WTC11 (cell line): Measurements from ENCODE around the gene EXOSC1. TPM values are rescaled to one million over a fixed set of nuclear protein-coding genes. Genes with fewer than 3 reads are reported as not detected.

Source experiments
- ATAC-seq: fragments of 200-7000 bp; cut with Tn5 transposase; 2 replicates; pipeline ENCODE4 v1.10.0; 2021; ENCODE audit warnings: mild to moderate bottlenecking, moderate library complexity
- CTCF ChIA-PET: fragments of 300-600 bp; sonication (Branson Sonifier 250); formaldehyde crosslinking; loops from one replicate; lab custom pipeline; 2021; ENCODE audit warnings: antibody characterized with exemption; lab: Charles Lee
- POLR2A ChIA-PET: fragments of 350-600 bp; sonication (Branson Sonifier 250); formaldehyde crosslinking; loops from one replicate; lab custom pipeline; 2021; ENCODE audit warnings: antibody characterized with exemption; lab: Charles Lee
- DNase-seq: peaks from one replicate; pipeline ENCODE4 v3.0.0; 2021; ENCODE audit warnings: low spot score
- H3K27ac Mint-ChIP-seq: 2 replicates; pipeline ENCODE4 v1.8.0; 2021; ENCODE audit warnings: mixed read lengths
- H3K27me3 Mint-ChIP-seq: 2 replicates; pipeline ENCODE4 v1.8.0; 2021; ENCODE audit warnings: low read depth, mild to moderate bottlenecking, moderate library complexity, mixed read lengths
- H3K36me3 Mint-ChIP-seq: 2 replicates; pipeline ENCODE4 v1.8.0; 2021; ENCODE audit warnings: mixed read lengths
- H3K4me1 Mint-ChIP-seq: 2 replicates; pipeline ENCODE4 v1.8.0; 2022; ENCODE audit warnings: mixed read lengths
- H3K4me3 Mint-ChIP-seq: 2 replicates; pipeline ENCODE4 v1.8.0; 2021; ENCODE audit warnings: mild to moderate bottlenecking, moderate library complexity, mixed read lengths
- H3K9me3 Mint-ChIP-seq: 2 replicates; pipeline ENCODE4 v1.8.0; 2021; ENCODE audit warnings: mixed read lengths
- AR ChIP-seq: fragments of 250-450 bp; sonication (Bioruptor Pico); IDR thresholded peaks from 2 replicates; pipeline ENCODE4 v1.9.0; 2021; ENCODE audit warnings: mild to moderate bottlenecking
- ATF1 ChIP-seq: sonication (generic); formaldehyde crosslinking; IDR thresholded peaks from 2 replicates; pipeline ENCODE4 v1.8.1; 2023; ENCODE audit warnings: mild to moderate bottlenecking, moderate library complexity, missing genetic modification reagents
- CDX4 ChIP-seq: fragments of 250-450 bp; sonication (Bioruptor Pico); IDR thresholded peaks from 2 replicates; pipeline ENCODE4 v1.9.0; 2021; ENCODE audit warnings: moderate library complexity, mild to moderate bottlenecking, inconsistent platforms, borderline replicate concordance
- E2F1 ChIP-seq: sonication (generic); formaldehyde crosslinking; IDR thresholded peaks from 2 replicates; pipeline ENCODE4 v1.8.0; 2022; ENCODE audit warnings: mild to moderate bottlenecking, missing genetic modification reagents
- FOXP1 ChIP-seq: sonication (generic); formaldehyde crosslinking; IDR thresholded peaks from 2 replicates; pipeline ENCODE4 v1.8.0; 2022; ENCODE audit warnings: missing genetic modification reagents, mild to moderate bottlenecking, moderate library complexity, borderline replicate concordance
- FOXP4 ChIP-seq: sonication (generic); formaldehyde crosslinking; IDR thresholded peaks from 2 replicates; pipeline ENCODE4 v1.8.0; 2022; ENCODE audit warnings: mild to moderate bottlenecking, missing genetic modification reagents
- HMGA2 ChIP-seq: fragments of 250-450 bp; sonication (Bioruptor Pico); IDR thresholded peaks from 2 replicates; pipeline ENCODE4 v1.4.0; 2021; ENCODE audit warnings: mild to moderate bottlenecking, moderate library complexity
- HMGXB4 ChIP-seq: sonication (generic); formaldehyde crosslinking; IDR thresholded peaks from 2 replicates; pipeline ENCODE4 v1.8.1; 2023; ENCODE audit warnings: mild to moderate bottlenecking, moderate library complexity, missing genetic modification reagents
- IRF2 ChIP-seq: sonication (generic); formaldehyde crosslinking; IDR thresholded peaks from 2 replicates; pipeline ENCODE4 v1.8.0; 2022; ENCODE audit warnings: low read depth, missing genetic modification reagents, borderline replicate concordance
- JUN ChIP-seq: sonication (generic); formaldehyde crosslinking; IDR thresholded peaks from 2 replicates; pipeline ENCODE4 v1.8.0; 2023; ENCODE audit warnings: mild to moderate bottlenecking, missing genetic modification reagents
- NR2C2 ChIP-seq: sonication (generic); formaldehyde crosslinking; IDR thresholded peaks from 2 replicates; pipeline ENCODE4 v1.8.0; 2022; ENCODE audit warnings: mild to moderate bottlenecking, missing genetic modification reagents
- PRDM15 ChIP-seq: sonication (generic); formaldehyde crosslinking; IDR thresholded peaks from 2 replicates; pipeline ENCODE4 v1.8.0; 2022; ENCODE audit warnings: missing genetic modification reagents
- SP1 ChIP-seq: sonication (generic); formaldehyde crosslinking; conservative IDR thresholded peaks from 2 replicates; pipeline ENCODE4 v1.8.1; 2022; ENCODE audit warnings: missing genetic modification reagents
- TEAD1 ChIP-seq: sonication (generic); formaldehyde crosslinking; IDR thresholded peaks from 2 replicates; pipeline ENCODE4 v1.8.0; 2022; ENCODE audit warnings: mild to moderate bottlenecking, missing genetic modification reagents
- USF2 ChIP-seq: sonication (generic); formaldehyde crosslinking; IDR thresholded peaks from 2 replicates; pipeline ENCODE4 v1.8.1; 2023; ENCODE audit warnings: mild to moderate bottlenecking, missing genetic modification reagents, moderate library complexity
- ZNF121 ChIP-seq: sonication (generic); formaldehyde crosslinking; IDR thresholded peaks from 2 replicates; pipeline ENCODE4 v1.8.0; 2023; ENCODE audit warnings: missing genetic modification reagents
- total RNA-seq: library from RNA; stranded (reverse); gene quantifications from 3 replicates; pipeline ENCODE4 v1.2.3, GENCODE V29; 2021

Gene EXOSC1
- total RNA-seq, 1 experiment from 2014 or later = 53.7 TPM

- ChIA-PET CTCF (interaction anchor here (1.0 to 1.2 kb wide), 3 partner anchors 20 to 37 kb away, joined by 3 to 10 read pairs (median 4); partner anchors contain the start of gene RRP12), POLR2A (interaction anchor here (1.0 to 1.9 kb wide), 3 partner anchors 10 to 28 kb away, joined by 3 to 7 read pairs (median 3); partner anchors contain the start of gene RRP12)
- Mint-ChIP-seq H3K4me1 (peaks cover 22% of the 10 kb centered on the region), H3K9me3 (no peaks in the 10 kb centered on the region), H3K27ac (peak overlapping the region; percentile 95), H3K4me3 (peak overlapping the region; percentile 95), H3K36me3 (peaks cover 48% of the 10 kb centered on the region), H3K27me3 (no peaks in the 10 kb centered on the region)
- DNase-seq = no peak
- ATAC-seq = no peak
- no peak for TF ChIP-seq NR2C2 (CRISPR knock-in tag)
- TF ChIP-seq AR = 0 out of 2 replicates have a peak, but pooled peaks have one; percentile 8
- TF ChIP-seq USF2 = no peak
- TF ChIP-seq E2F1 (CRISPR knock-in tag) = no peak
- TF ChIP-seq HMGA2 (CRISPR knock-in tag) = 0 out of 2 replicates have a peak, but pooled peaks have one; percentile 10
- no peak for TF ChIP-seq CDX4 (CRISPR knock-in tag)
- no peak; the same call in 1 of the 2 replicates for TF ChIP-seq FOXP1 (CRISPR knock-in tag)
- 0 out of 2 replicates have a peak, but pooled peaks have one; percentile 13 for TF ChIP-seq FOXP4
- TF ChIP-seq ZNF121 = no peak
Observed at GRCh38 chr10:97426776-97427570, 18.8 kb downstream of the EXOSC1 start.

GRCh38 chr10:97425964-97426775, 19.6 kb downstream of the EXOSC1 start, which contains the start of gene PGAM1:
Gene PGAM1, plus strand, starts transcription at chr10:97426191. Its CDS starts 117 bp downstream, at chr10:97426308.
- H3K4me1 Mint-ChIP-seq = peaks cover 22% of the 10 kb centered on the region
- ChIA-PET CTCF (interaction anchor here (1.5 kb wide), 1 partner anchor 8 kb away, joined by 5 read pairs; no protein-coding TSS in a partner anchor), POLR2A (interaction anchor here (1.9 kb wide), 1 partner anchor 25 kb away, joined by 7 read pairs; the partner anchor contains the start of gene RRP12)
- H3K36me3 Mint-ChIP-seq = peaks cover 40% of the 10 kb centered on the region
- H3K9me3 Mint-ChIP-seq = no peaks in the 10 kb centered on the region
- peak within 1 kb of the TSS; percentile 95 for H3K4me3 Mint-ChIP-seq
- DNase-seq (peak; percentile 94), ATAC-seq (peak; percentile 83)
- no peaks in the 10 kb centered on the region for H3K27me3 Mint-ChIP-seq
- peak within 1 kb of the TSS; percentile 95 for H3K27ac Mint-ChIP-seq
- TF ChIP-seq USF2 (peak; percentile 25; the same call in 1 of the 2 replicates), ATF1 (CRISPR knock-in tag) (no peak), JUN (CRISPR knock-in tag) (no peak), TEAD1 (peak; percentile 23; the same call in 1 of the 2 replicates), SP1 (CRISPR knock-in tag) (0 out of 2 replicates have a peak, but pooled peaks have one; percentile 44), PRDM15 (CRISPR knock-in tag) (peak; percentile 93), HMGXB4 (CRISPR knock-in tag) (no peak), IRF2 (CRISPR knock-in tag) (no peak)
